Nephron progenitor cell (in vitro differentiated cells): ENCODE data around the gene BTBD16.

Source experiments
- DNase-seq: peaks from one replicate; pipeline ENCODE4 v3.0.0; 2021
- H3K27ac Mint-ChIP-seq: 2 replicates; pipeline ENCODE4 v1.8.0; 2021; ENCODE audit warnings: mild to moderate bottlenecking, moderate library complexity, mixed read lengths
- H3K27me3 Mint-ChIP-seq: 2 replicates; pipeline ENCODE4 v1.8.0; 2021; ENCODE audit warnings: mild to moderate bottlenecking, low read depth, mixed read lengths; ENCODE audit not compliant: poor library complexity
- H3K36me3 Mint-ChIP-seq: 2 replicates; pipeline ENCODE4 v1.8.0; 2021; ENCODE audit warnings: low read depth, mixed read lengths
- H3K4me1 Mint-ChIP-seq: 2 replicates; pipeline ENCODE4 v1.8.0; 2021; ENCODE audit warnings: mixed read lengths
- H3K4me3 Mint-ChIP-seq: 2 replicates; pipeline ENCODE4 v1.8.0; 2021; ENCODE audit warnings: mild to moderate bottlenecking, moderate library complexity, mixed read lengths
- H3K9me3 Mint-ChIP-seq: 2 replicates; pipeline ENCODE4 v1.8.0; 2021; ENCODE audit warnings: mild to moderate bottlenecking, moderate library complexity, mixed read lengths
- CTCF ChIP-seq: fragments of 200-600 bp; sonication (generic); IDR thresholded peaks from 2 replicates; pipeline ENCODE4 v1.5.0; 2021; ENCODE audit warnings: antibody characterized with exemption

The BTBD16 gene

GRCh38 chr10:122280156-122280555 lies 9.1 kb downstream of the BTBD16 start:
- Mint-ChIP-seq H3K4me3 (no peak overlapping the region), H3K27ac (no peak overlapping the region), H3K9me3 (no peaks in the 10 kb centered on the region), H3K36me3 (no peaks in the 10 kb centered on the region), H3K27me3 (peaks cover 21% of the 10 kb centered on the region), H3K4me1 (peaks cover 5% of the 10 kb centered on the region)
- TF ChIP-seq CTCF, result no peak
- DNase-seq, result no peak

GRCh38 chr10:122281018-122281626 lies 10.0 kb downstream of the BTBD16 start:
- Mint-ChIP-seq H3K36me3 (no peaks in the 10 kb centered on the region), H3K27me3 (peaks cover 19% of the 10 kb centered on the region), H3K4me1 (peaks cover 5% of the 10 kb centered on the region), H3K9me3 (no peaks in the 10 kb centered on the region), H3K4me3 (no peak overlapping the region), H3K27ac (no peak overlapping the region)
- DNase-seq, result no peak
- TF ChIP-seq CTCF, result no peak

GRCh38 chr10:122281751-122282150 lies 10.7 kb downstream of the BTBD16 start:
- Mint-ChIP-seq H3K4me1 (peaks cover 7% of the 10 kb centered on the region), H3K27me3 (peaks cover 16% of the 10 kb centered on the region), H3K27ac (no peak overlapping the region), H3K4me3 (no peak overlapping the region), H3K9me3 (no peaks in the 10 kb centered on the region), H3K36me3 (no peaks in the 10 kb centered on the region)
- DNase-seq, result no peak
- no peak for TF ChIP-seq CTCF

- H3K27ac Mint-ChIP-seq, result no peak overlapping the region
- no peaks in the 10 kb centered on the region for H3K36me3 Mint-ChIP-seq
- peaks cover 12% of the 10 kb centered on the region for H3K4me1 Mint-ChIP-seq
- TF ChIP-seq CTCF, result no peak
- no peak for DNase-seq
- no peak overlapping the region for H3K4me3 Mint-ChIP-seq
- no peaks in the 10 kb centered on the region for H3K9me3 Mint-ChIP-seq
- H3K27me3 Mint-ChIP-seq, result peaks cover 15% of the 10 kb centered on the region
Measured at GRCh38 chr10:122282253-122282671, 11.2 kb downstream of the BTBD16 start.

GRCh38 chr10:122282909-122283308 lies 11.8 kb downstream of the BTBD16 start:
- H3K36me3 Mint-ChIP-seq, result no peaks in the 10 kb centered on the region
- no peak for DNase-seq
- no peak for TF ChIP-seq CTCF

More at GRCh38 chr10:122282909-122283308, 11.8 kb downstream of the BTBD16 start:
- Mint-ChIP-seq H3K9me3 (no peaks in the 10 kb centered on the region), H3K27ac (peak overlapping the region; percentile 9), H3K4me3 (no peak overlapping the region), H3K27me3 (peaks cover 9% of the 10 kb centered on the region), H3K4me1 (peaks cover 18% of the 10 kb centered on the region)
